ENCODE results near the gene STAT6.

STAT6 gene

DNA sequence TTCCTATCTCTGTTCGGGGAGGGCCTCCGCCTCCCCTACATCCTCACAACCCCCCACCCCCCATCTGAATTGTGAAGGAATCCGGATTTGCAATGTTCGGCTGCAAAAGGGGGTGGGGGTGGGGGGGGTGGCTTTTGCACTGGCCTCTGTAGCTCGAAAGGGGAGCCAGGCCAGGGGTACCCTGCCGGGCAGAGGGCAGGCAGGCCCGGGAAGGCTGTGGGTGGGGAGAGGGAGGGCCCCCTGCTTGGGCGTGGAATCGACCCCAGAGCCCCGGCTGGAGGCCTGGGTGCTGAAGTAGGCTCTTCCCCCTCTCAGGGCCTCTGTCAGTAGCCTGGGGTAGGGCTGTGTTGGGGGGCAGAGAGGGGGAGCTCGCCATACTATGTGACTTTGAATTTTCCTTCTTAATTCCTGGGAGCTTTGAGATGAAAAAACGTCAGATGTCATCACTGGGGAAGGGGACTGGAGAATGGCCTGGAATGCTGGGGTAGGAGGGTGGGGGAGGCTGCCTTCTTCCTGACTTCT lies 18.2 kb upstream of the STAT6 start:
- no peak overlapping the region for H3K4me3 ChIP-seq (IDR thresholded peaks at IDR 0.05; ENCODE audit: insufficient read depth, low read depth, low read length)
- H4K20me1 ChIP-seq (ENCODE audit: insufficient read depth): no peaks in the 10 kb centered on the region
- TF ChIP-seq, protein P1, sequence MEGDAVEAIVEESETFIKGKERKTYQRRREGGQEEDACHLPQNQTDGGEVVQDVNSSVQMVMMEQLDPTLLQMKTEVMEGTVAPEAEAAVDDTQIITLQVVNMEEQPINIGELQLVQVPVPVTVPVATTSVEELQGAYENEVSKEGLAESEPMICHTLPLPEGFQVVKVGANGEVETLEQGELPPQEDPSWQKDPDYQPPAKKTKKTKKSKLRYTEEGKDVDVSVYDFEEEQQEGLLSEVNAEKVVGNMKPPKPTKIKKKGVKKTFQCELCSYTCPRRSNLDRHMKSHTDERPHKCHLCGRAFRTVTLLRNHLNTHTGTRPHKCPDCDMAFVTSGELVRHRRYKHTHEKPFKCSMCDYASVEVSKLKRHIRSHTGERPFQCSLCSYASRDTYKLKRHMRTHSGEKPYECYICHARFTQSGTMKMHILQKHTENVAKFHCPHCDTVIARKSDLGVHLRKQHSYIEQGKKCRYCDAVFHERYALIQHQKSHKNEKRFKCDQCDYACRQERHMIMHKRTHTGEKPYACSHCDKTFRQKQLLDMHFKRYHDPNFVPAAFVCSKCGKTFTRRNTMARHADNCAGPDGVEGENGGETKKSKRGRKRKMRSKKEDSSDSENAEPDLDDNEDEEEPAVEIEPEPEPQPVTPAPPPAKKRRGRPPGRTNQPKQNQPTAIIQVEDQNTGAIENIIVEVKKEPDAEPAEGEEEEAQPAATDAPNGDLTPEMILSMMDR (conservative IDR thresholded peaks at IDR 0.05; ENCODE audit: low read depth, low read length): no peak
- H3K4me2 ChIP-seq: no peak overlapping the region
- H3K4me1 ChIP-seq (ENCODE audit: low read depth, poor library complexity, severe bottlenecking): peaks cover 19% of the 10 kb centered on the region
- H3K36me3 ChIP-seq (ENCODE audit: insufficient read depth): no peaks in the 10 kb centered on the region
- no peak overlapping the region for H3K9ac ChIP-seq
- H2AFZ ChIP-seq (ENCODE audit: low read depth): no peak overlapping the region
- H3K27ac ChIP-seq: no peak overlapping the region
- no peaks in the 10 kb centered on the region for H3K79me2 ChIP-seq (ENCODE audit: insufficient read depth, low read depth)
- peaks cover 68% of the 10 kb centered on the region for H3K27me3 ChIP-seq (ENCODE audit: insufficient read depth, low read depth)

DNA sequence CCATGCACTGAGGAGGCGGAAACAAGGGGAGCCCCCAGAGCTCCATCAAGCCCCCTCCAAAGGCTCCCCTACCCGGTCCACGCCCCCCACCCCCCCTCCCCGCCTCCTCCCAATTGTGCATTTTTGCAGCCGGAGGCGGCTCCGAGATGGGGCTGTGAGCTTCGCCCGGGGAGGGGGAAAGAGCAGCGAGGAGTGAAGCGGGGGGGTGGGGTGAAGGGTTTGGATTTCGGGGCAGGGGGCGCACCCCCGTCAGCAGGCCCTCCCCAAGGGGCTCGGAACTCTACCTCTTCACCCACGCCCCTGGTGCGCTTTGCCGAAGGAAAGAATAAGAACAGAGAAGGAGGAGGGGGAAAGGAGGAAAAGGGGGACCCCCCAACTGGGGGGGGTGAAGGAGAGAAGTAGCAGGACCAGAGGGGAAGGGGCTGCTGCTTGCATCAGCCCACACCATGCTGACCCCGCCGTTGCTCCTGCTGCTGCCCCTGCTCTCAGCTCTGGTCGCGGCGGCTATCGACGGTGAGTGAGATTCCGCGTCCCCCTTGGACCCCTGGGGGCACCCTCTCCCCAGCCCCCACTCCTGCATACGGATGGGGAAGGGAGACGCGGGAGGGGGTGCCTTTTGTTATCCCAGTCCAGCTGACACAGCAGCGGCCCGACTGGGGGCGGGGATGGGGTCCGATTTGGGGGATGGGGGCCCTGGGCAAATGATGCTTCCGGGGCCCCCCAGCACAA lies 17.5 kb upstream of the STAT6 start:
- peaks cover 64% of the 10 kb centered on the region for H3K27me3 ChIP-seq (ENCODE audit: insufficient read depth, low read depth)
- peak overlapping the region; percentile 100; the same call in 1 of the 2 replicates for H2AFZ ChIP-seq (ENCODE audit: low read depth)
- H4K20me1 ChIP-seq (ENCODE audit: insufficient read depth): no peaks in the 10 kb centered on the region
- no peaks in the 10 kb centered on the region for H3K79me2 ChIP-seq (ENCODE audit: insufficient read depth, low read depth)
- peak overlapping the region; percentile 71 for H3K4me3 ChIP-seq (IDR thresholded peaks at IDR 0.05; ENCODE audit: insufficient read depth, low read depth, low read length)
- H3K4me1 ChIP-seq (ENCODE audit: low read depth, poor library complexity, severe bottlenecking): peaks cover 19% of the 10 kb centered on the region
- TF ChIP-seq, protein P1 (conservative IDR thresholded peaks at IDR 0.05; ENCODE audit: low read depth, low read length): no peak
- H3K9ac ChIP-seq: no peak overlapping the region
- H3K4me2 ChIP-seq: peak overlapping the region; percentile 55
- no peak overlapping the region for H3K27ac ChIP-seq
- no peaks in the 10 kb centered on the region for H3K36me3 ChIP-seq (ENCODE audit: insufficient read depth)

DNA sequence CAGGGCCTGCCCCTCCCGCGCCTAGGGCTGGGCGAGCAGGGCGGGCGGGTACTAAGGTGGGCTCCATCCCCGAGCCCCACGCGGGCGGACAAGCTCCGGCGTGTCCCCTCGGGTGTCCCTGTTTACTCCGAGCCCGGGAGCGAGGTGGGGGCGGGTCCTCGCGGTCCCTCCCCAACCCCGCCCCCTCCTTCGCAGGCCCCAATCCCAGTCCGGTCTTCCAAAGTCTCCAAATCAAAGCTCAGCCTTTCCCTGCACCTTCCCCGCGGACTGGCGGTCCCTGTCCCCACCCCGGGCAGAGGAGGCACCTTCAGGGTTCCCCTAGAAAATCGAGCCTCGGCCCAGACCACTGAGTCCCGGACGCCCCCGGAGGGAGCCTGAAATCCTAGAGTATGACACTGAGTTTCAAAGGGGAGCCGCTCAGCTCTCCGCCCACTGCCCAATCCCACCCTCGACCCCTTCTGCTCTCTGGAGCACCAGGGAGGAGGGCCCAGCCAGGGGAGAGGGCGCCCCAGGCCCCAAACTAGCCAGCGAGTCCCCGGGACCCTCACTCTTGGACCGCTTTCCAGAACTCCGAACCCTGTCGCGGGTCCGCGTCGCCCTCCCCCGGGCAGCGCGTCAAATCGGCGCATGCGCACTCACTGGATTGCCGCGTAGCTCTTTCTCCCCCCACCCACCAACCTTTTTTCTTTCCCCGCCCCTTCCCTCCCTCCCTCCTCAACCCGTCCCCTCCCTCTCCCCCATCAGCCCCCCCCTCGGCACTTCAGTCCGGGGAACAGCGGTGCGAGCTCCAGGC lies 16.8 kb upstream of the STAT6 start, which contains the start of gene LRP1:
Gene LRP1 (plus strand): TSS at position 758 of the 793 bp plus-strand sequence. CDS start 482 bp downstream, outside the sequence.
- Histone ChIP-seq H2AFZ (ENCODE audit: low read depth) (peak within 1 kb of the TSS; percentile 100), H3K27me3 (ENCODE audit: insufficient read depth, low read depth) (peaks cover 61% of the 10 kb centered on the region), H3K4me2 (peak within 1 kb of the TSS; percentile 93), H3K36me3 (ENCODE audit: insufficient read depth) (no peaks in the 10 kb centered on the region), H3K27ac (no peak within 1 kb of the TSS), H3K9ac (peak within 1 kb of the TSS; percentile 55; the same call in 1 of the 2 replicates), H3K4me3 (IDR thresholded peaks at IDR 0.05; ENCODE audit: insufficient read depth, low read depth, low read length) (peak within 1 kb of the TSS; percentile 71), H3K4me1 (ENCODE audit: low read depth, poor library complexity, severe bottlenecking) (peaks cover 19% of the 10 kb centered on the region), H3K79me2 (ENCODE audit: insufficient read depth, low read depth) (no peaks in the 10 kb centered on the region), H4K20me1 (ENCODE audit: insufficient read depth) (no peaks in the 10 kb centered on the region)
- TF ChIP-seq, protein P1 (conservative IDR thresholded peaks at IDR 0.05; ENCODE audit: low read depth, low read length): no peak

DNA sequence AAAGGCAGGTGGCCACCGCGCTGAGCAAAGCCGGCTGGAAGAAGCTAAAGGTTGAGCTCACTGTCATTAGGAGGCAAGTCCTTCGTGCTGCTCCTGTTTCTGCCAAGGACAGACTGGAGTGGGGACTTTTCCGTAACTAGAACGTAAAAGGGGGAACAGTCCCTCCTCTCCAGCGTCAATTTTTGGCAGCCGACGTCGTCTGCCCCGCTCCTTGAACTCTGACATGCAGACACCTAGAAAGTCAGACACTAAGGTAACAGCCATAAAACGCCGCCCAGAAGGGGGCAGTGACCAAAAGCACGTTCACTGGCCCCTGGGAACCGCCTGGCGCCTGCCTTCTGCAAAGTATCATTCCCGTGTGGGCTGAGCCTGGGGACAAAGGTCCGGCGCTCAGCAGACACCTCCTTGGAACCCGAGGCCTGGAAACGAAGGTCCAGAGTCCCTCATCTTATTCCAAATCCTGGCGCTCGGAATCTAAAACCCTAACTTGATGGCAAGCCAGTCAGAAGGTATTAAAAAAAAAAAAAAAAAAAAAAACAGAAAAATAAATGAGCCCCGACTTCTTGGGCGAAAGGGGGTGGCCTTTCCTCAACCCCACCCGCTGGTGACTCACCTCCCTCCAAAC lies 16.1 kb upstream of the STAT6 start:
- Histone ChIP-seq H3K27ac (no peak overlapping the region), H3K27me3 (ENCODE audit: insufficient read depth, low read depth) (peaks cover 56% of the 10 kb centered on the region; the same call in 1 of the 2 replicates), H2AFZ (ENCODE audit: low read depth) (peak overlapping the region; percentile 100), H3K4me1 (ENCODE audit: low read depth, poor library complexity, severe bottlenecking) (peaks cover 19% of the 10 kb centered on the region), H3K9ac (peak overlapping the region; percentile 55; the same call in 1 of the 2 replicates), H3K79me2 (ENCODE audit: insufficient read depth, low read depth) (no peaks in the 10 kb centered on the region), H3K4me2 (peak overlapping the region; percentile 93), H3K36me3 (ENCODE audit: insufficient read depth) (no peaks in the 10 kb centered on the region), H4K20me1 (ENCODE audit: insufficient read depth) (no peaks in the 10 kb centered on the region), H3K4me3 (IDR thresholded peaks at IDR 0.05; ENCODE audit: insufficient read depth, low read depth, low read length) (peak overlapping the region; percentile 71)
- TF ChIP-seq, protein P1 (conservative IDR thresholded peaks at IDR 0.05; ENCODE audit: low read depth, low read length): peak; percentile 42

All from KMS-11 (cell line).